Measurements from ENCODE around the gene RYK.

DNA sequence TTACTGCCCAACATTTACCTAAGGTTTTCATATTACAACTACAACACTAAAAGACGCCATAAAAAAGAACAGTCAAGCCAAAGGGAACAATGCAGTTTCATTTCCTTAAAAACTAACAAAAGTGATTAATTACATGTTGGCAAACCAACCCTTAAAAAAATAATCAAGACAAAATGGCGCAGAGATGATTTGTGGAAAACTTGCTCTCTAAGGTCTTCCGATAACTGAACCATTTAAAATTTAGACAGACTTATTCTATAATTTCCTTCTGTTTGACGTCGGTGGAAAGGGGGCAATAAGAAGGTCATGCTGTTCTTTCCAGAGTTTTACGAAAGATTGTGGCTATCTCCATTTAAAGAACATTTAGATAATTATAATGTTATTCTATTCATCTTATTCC, 87.6 kb downstream of the RYK start:
- TF ChIP-seq RCOR1 (IDR thresholded peaks at IDR 0.05; ENCODE audit: low read length) (no peak), POLR2AphosphoS5 (IDR thresholded peaks at IDR 0.05; ENCODE audit: low read depth, low read length) (no peak), EP300 (IDR thresholded peaks at IDR 0.05; ENCODE audit: borderline replicate concordance in 1 of 2, low read depth in 1 of 2, low read length in 1 of 2) (no peak)
